RCC 7860 (cell line): ENCODE data around the gene MPP1.
"Not testable (repeated sequence)": the region's sequence is repeated elsewhere in the genome, so short reads cannot be mapped to it uniquely, and the experiment has no call there.

ENCODE experiments used
- DNase-seq: peaks from one replicate; pipeline ENCODE4 v3.0.0-alpha.2; 2015; ENCODE audit warnings: low spot score
- FAIRE-seq: peaks from 2 replicates; lab custom pipeline; 2012; peaks lifted over from hg19 to GRCh38; lab: Jason Lieb, UNC

Gene MPP1

DNA sequence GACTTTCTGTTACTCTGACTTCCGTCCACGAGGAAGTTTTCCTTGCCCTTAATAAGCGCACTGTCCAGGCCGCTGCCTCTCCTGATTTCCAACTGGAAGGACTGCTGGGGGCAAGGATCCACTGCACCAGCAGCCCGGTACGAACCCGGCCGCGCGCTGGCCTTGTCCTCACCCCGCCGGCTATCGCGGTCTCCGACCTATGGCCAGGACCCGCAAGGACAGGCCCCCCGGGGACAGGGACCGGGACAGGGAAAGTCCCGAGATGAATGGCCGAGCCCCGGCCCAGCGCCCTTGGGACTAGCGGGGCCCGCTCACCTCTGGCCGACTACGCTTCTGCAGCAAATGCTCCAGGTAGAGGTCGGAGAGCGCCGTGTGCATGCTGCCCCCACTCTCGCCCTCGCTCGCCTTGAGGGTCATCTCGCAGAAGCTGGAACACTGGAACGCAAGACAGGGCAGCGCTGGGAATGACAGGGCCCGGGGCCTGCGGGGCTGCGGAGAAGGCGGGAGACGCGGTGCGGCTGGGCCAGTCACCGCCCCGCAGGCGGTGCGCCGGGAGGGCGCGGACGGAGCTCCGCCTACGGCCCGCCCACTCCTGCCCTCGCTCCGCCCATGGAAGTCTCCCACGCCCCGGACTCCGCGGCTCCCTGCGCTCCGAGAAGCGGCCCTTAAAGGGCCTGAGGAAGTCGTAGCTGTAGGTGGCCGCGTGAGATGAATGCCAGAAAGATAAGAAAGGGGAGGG is at the start of gene MPP1:
TSS of gene MPP1 (minus strand) at position 529 of the 739 bp plus-strand sequence. CDS start at position 417, 112 bp downstream.
- DNase-seq (peak; percentile 61), FAIRE-seq (no peak)

DNA sequence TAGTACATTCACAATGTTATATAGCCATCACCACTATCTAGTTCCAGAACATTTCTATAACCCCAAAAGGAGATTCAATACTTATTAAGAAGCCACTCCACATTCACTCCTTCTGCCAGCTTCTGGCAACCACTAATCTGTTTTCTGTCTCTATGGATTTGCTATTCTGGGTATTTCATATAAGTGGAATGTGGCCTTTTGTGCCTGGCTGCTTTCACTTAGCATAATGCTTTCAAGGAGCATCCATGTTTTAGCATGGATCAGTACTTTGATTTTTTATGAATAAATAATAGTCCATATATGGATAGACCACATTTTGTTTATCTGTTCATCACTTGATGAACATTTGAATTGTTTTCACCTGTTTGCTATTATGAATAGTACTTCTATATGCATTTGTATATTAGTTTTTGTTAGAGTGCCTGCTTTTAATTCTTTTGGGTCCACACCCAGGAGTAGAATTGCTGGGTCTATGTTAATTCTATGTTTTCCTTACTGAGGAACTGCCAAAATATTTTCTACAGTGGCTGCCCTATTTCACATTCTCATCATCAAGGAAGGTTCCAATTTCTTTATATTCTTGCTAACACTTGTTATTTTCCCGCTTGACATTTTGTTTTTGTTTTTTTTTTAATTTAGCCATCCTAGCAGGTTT is 45.8 kb upstream of the MPP1 start:
- FAIRE-seq, result no peak

DNA sequence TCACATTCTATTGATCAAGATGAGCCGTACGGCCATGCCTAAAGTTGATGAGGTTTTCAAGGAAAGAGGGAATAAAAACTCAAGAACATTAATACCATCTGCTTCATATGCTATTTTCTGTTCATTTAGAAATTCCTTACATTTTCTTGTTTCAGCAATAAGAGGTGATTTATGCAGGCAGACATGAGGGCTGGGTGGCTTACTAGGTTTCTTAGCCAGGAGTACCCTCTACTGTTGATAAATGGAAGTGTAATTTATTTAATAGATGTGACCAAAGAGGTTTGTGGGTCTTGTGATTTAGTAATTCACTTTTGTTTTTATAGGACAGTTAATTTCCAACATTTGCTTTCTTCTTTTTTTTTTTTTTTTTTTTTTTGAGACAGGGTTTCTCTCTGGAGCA is 35.6 kb upstream of the MPP1 start:
- FAIRE-seq, result peak; percentile 85
- peak; percentile 55 for DNase-seq

More for the DNA sequence above, 45.8 kb upstream of the MPP1 start:
- DNase-seq, result no peak

- FAIRE-seq (no peak), DNase-seq (no peak)
Observed at GRCh38 chrX:154836163-154836562, 30.9 kb upstream of the MPP1 start.

- no peak for DNase-seq
- no peak for FAIRE-seq
Observed at GRCh38 chrX:154834562-154834961, 29.3 kb upstream of the MPP1 start, which contains the start of gene SMIM9. TSS of gene SMIM9 (minus strand) at chrX:154834662. CDS start at chrX:154830856, 3,806 bp downstream.

GRCh38 chrX:154833746-154834274 is 28.5 kb upstream of the MPP1 start:
- FAIRE-seq (no peak), DNase-seq (no peak)

GRCh38 chrX:154829926-154830442 is 24.7 kb upstream of the MPP1 start:
- no peak for FAIRE-seq

DNA sequence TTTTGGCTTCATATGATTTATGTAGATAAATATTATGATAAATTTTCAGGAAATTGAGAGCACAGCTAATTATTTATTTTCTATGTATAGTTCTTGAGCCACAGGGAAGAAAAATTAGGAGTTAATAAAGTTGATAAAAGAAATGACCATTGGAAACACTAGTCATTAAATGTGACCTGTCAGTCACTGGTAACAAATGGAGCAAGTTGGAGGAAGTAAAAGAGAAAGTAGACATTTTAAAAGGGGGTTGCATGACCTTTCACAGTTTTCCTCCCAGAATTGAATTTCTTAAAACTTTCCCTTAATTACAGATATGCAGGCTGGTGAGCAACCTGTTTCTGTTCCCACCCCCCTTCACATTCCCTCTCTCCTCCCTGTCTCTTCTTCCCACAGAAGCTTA is 23.8 kb upstream of the MPP1 start:
- DNase-seq, result no peak
- FAIRE-seq, result no peak

More at GRCh38 chrX:154829926-154830442, 24.7 kb upstream of the MPP1 start:
- no peak for DNase-seq

- DNase-seq (no peak), FAIRE-seq (no peak)
Observed at GRCh38 chrX:154828016-154828408, 22.7 kb upstream of the MPP1 start.

- no peak for FAIRE-seq
- DNase-seq, result no peak
Observed at GRCh38 chrX:154827194-154828015, 22.1 kb upstream of the MPP1 start.

DNA sequence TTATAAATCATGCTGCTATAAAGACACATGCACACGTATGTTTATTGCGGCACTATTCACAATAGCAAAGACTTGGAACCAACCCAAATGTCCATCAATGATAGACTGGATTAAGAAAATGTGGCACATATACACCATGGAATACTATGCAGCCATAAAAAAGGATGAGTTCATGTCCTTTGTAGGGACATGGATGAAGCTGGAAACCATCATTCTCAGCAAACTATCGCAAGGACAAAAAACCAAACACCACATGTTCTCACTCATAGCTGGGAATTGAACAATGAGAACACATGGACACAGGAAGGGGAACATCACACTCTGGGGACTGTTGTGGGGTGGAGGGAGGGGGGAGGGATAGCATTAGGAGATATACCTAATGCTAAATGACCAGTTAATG is 20.3 kb upstream of the MPP1 start:
- FAIRE-seq, result not testable (repeated sequence)

GRCh38 chrX:154824638-154825037 is 19.4 kb upstream of the MPP1 start:
- DNase-seq (no peak), FAIRE-seq (no peak)

More for the DNA sequence above, 20.3 kb upstream of the MPP1 start:
- not testable (repeated sequence) for DNase-seq

DNA sequence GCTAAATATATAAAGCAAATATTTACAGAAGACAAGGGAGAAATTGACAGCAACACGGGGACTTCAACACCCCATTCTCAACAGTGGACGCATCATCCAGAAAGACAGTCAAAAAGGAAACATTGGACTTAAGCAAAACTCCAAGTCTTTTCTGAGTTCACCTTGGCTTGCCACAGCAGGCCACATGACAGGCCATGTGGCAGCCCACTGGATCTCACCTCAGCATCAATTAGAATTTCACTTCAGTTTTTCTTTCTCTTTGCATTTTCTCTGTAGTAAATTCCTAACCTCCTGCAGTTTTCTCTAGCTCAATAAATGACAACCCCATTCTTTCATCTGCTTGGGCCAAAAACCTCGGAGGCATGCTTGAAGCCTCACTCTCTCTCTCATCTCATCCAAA is 16.7 kb upstream of the MPP1 start:
- no peak for DNase-seq
- FAIRE-seq, result no peak

- DNase-seq (no peak), FAIRE-seq (no peak)
Observed at GRCh38 chrX:154821523-154821922, 16.2 kb upstream of the MPP1 start.

DNA sequence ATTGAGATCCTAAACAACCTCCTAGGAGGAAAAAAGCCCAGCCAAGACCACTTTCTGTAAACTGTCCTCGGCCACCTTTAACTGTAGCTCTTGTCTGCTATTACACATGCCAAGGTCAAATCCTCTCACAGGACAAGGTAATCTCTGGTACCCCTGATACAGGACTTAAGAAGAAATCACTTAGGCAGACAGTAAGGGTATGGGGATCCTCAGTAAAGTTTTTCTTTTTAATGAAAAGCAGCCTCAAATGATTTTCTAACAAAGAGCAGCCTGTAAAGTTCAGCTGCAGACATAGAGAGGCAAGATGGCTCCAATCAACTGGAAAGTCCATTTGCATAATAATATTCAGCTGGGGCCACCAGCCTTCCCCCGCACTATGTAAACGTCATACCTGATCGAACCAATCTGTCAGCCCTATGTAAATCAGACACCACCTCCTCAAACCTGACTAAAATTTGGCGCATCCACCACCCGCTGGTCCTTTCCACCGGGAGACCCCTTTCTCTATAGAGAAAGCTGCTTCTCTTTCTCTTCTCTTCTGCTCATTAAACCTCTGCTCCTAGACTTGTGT is 14.6 kb upstream of the MPP1 start:
- no peak for FAIRE-seq
- DNase-seq, result no peak

DNA sequence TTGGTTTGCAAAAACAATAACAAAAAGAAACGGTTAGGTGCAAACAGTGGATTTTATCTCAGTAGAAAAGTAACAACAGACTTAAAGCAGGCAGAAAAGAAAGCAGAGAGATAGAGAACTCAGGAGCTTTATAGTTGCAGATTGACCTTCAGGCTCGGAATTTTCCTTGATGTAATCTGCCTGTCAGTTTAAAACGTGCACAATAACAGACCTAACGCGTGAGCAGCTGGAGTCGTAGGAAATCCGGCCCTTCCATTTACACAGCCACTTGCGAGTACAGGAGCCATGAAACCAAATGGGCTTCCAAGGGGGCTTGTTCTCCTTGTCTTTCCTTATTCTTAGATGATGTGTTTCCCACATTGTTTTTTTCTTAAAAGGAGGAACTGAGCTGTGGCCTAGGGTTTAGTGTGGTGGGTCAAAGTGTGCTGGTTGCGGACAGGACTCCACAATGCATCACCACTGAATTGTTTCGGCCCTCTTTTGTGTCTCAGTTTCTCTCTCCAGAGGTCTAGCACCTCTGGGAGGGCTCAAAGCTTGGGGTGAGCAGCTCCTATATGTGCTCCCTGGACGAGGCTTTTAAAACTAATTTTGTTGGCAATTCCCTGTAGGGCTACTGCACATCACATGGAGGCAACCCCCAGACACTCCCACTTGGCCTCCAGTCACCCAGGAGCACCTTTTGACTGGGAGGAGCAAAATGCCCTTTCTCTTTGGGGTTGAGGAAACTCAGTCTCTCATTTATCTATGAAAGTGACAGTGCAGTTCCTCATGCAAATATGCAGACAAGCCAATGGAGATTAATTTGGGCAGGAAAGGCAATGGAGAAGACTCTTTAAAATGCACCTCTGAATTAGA is 13.9 kb upstream of the MPP1 start:
- no peak for DNase-seq
- FAIRE-seq, result no peak

GRCh38 chrX:154817048-154817618 is 11.8 kb upstream of the MPP1 start:
- not testable (repeated sequence) for FAIRE-seq, DNase-seq

DNA sequence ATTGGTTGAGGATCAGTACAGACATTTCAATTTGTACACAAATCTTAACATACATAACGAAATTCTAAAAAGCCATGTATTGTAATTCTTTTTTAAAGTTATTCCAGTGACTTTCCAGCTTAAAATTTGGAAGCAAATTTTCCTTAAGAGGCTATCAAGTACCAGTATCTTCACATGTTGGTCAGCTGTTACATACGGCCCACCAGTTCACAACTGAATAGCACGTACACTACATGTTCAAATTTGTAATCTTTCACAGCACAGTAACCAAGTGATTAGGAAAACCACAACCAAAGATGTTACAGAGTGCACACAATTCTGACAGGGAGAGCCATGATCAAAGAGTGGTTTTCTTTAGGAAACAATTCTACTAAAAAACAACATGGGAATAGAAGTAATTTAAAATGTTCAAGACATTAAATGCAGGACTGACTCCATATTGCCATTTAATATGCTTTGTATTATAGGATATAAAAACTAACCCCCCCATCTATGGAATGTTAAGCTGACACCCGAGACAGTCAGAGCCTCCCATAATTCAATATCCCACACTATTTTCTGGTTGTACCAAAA is 11.1 kb upstream of the MPP1 start:
- peak; percentile 17 for FAIRE-seq
- DNase-seq, result not testable (repeated sequence)
